PC-9 (cell line): Measurements from ENCODE around the gene MIDN. TPM values are rescaled to one million over a fixed set of nuclear protein-coding genes. Genes with fewer than 3 reads are reported as not detected.

Source experiments
- BruUV-seq: library from RNA; stranded (reverse); fragments of 400-500 nt; replicated peaks from 2 replicates; lab custom pipeline; 2021; lab: Mats Ljungman, UMichigan
- CTCF ChIA-PET: fragments of 300-600 bp; sonication (Branson Sonifier 250); formaldehyde crosslinking; loops from one replicate; lab custom pipeline; 2022; ENCODE audit warnings: antibody characterized with exemption; lab: Charles Lee
- POLR2A ChIA-PET: fragments of 300-600 bp; sonication (Branson Sonifier 250); formaldehyde crosslinking; loops from one replicate; lab custom pipeline; 2022; ENCODE audit warnings: antibody characterized with exemption; ENCODE audit not compliant: unreplicated experiment; lab: Charles Lee
- DNase-seq, 2 experiments: peaks; one replicate each; pipeline versions ENCODE4 v3.0.0 to v3.0.0-alpha.2; 2015 to 2022; ENCODE audit warnings: mixed read lengths in 1 of 2
- H2AFZ ChIP-seq: fragments of 200-600 bp; sonication (generic); 2 replicates; pipeline ENCODE4 v1.8.1; 2017; ENCODE audit warnings: antibody characterized with exemption
- H3F3A ChIP-seq: fragments of 200-600 bp; sonication (generic); 2 replicates; pipeline ENCODE4 v1.8.1; 2017; ENCODE audit warnings: antibody characterized with exemption, mild to moderate bottlenecking, low read depth; ENCODE audit not compliant: insufficient read depth
- H3K27ac ChIP-seq: fragments of 200-600 bp; sonication (generic); 2 replicates; pipeline ENCODE4 v1.6.1; 2016; ENCODE audit warnings: mixed run types
- H3K27me3 ChIP-seq: fragments of 200-600 bp; sonication (generic); 2 replicates; pipeline ENCODE4 v1.6.1; 2016; ENCODE audit warnings: low read depth, mixed run types; ENCODE audit not compliant: insufficient read depth
- H3K36me3 ChIP-seq: fragments of 200-600 bp; sonication (generic); 2 replicates; pipeline ENCODE4 v1.6.1; 2016; ENCODE audit warnings: low read depth, mixed run types
- H3K4me1 ChIP-seq: fragments of 200-600 bp; sonication (generic); replicated peaks from 2 replicates; pipeline ENCODE4 v1.6.1; 2016; ENCODE audit warnings: mixed run types; ENCODE audit not compliant: insufficient read depth
- H3K4me2 ChIP-seq: fragments of 200-600 bp; sonication (generic); 2 replicates; pipeline ENCODE4 v1.6.1; 2017; ENCODE audit warnings: mixed run types
- H3K4me3 ChIP-seq: fragments of 200-600 bp; sonication (generic); 2 replicates; pipeline ENCODE4 v1.6.1; 2016; ENCODE audit warnings: mixed run types
- H3K79me2 ChIP-seq: fragments of 200-600 bp; sonication (generic); 2 replicates; pipeline ENCODE4 v1.6.1; 2017; ENCODE audit warnings: low read depth, mixed run types
- H3K9me2 ChIP-seq: fragments of 200-600 bp; sonication (generic); 2 replicates; pipeline ENCODE4 v1.8.1; 2017; ENCODE audit warnings: mild to moderate bottlenecking; ENCODE audit not compliant: insufficient read depth
- H3K9me3 ChIP-seq: fragments of 200-600 bp; sonication (generic); 2 replicates; pipeline ENCODE4 v1.8.1; 2016; ENCODE audit warnings: low read depth; ENCODE audit not compliant: insufficient read depth
- H4K20me1 ChIP-seq: fragments of 200-600 bp; sonication (generic); 2 replicates; pipeline ENCODE4 v1.8.1; 2017; ENCODE audit not compliant: insufficient read depth
- EZH2 ChIP-seq: fragments of 200-600 bp; sonication (generic); IDR thresholded peaks from 2 replicates; pipeline ENCODE4 v1.8.0; 2017; ENCODE audit warnings: antibody characterized with exemption, low read depth
- intact Hi-C: fragments of 100-400 bp; cut with micrococcal nuclease; formaldehyde crosslinking; loops from one replicate; pipeline ENCODE4 v1.10.0; 2022; ENCODE audit not compliant: unreplicated experiment
- total RNA-seq: library from RNA; stranded (reverse); gene quantifications from 2 replicates; pipeline ENCODE4 v1.2.3, GENCODE V29; 2021
- TF ChIP-seq, protein P1 (sequence below): fragments of 200-600 bp; sonication (generic); conservative IDR thresholded peaks from 2 replicates; pipeline ENCODE4 v1.6.1; 2017; ENCODE audit warnings: mixed run types, antibody characterized with exemption, mild to moderate bottlenecking, moderate library complexity

Gene MIDN
- total RNA-seq, 1 experiment from 2014 or later, result 61.4 TPM

DNA sequence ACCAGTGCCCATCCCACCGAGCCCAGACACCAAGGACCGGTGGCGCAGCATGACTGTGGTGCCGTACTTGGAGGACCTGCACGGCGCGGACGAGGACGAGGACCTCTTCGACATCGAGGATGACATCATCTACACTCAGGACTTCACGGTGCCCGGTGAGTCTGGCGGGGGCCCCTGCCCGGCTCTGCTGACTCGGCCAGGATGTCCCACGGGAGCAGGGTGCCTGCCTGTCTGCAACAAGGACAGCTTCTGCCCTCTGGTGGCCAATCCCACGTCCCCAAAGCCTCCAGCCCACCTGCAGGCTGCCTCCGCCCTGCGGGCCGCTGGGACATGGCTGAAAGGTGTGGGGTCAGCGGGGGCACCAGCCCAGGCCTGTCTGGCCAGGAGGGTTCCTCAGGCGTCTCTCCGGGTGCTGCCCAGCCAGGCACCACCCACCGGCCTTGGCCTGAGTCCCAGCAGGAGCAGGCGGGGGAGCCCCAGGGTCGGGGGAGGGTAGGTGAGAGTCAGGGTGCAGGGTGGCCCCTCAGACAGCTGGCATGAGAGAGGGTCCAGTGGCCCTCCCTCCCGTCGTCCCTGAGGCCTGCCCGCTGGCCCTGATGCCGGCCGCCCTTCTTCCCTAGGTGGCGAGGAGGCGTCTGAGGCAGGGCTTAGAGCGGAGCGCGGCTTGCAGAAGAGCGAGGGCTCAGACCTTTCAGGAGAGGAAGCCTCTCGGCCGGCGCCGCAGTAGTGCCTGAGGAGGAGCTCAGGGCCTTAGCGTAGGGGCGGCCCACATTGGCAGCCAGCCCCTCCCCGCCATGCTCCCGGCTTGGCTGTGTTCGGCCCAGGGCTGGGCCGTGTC, 25.1 kb upstream of the MIDN start:
- Histone ChIP-seq H3K27ac (no peak overlapping the region), H3K9me2 (no peaks in the 10 kb centered on the region), H3K27me3 (no peaks in the 10 kb centered on the region), H3K9me3 (no peaks in the 10 kb centered on the region), H4K20me1 (peaks cover 11% of the 10 kb centered on the region; the same call in 1 of the 2 replicates), H2AFZ (no peak overlapping the region), H3F3A (no peaks in the 10 kb centered on the region), H3K4me1 (no peaks in the 10 kb centered on the region), H3K4me3 (no peak overlapping the region), H3K79me2 (peaks cover 6% of the 10 kb centered on the region), H3K4me2 (no peak overlapping the region), H3K36me3 (no peaks in the 10 kb centered on the region)
- ChIA-PET POLR2A (no interaction called here), CTCF (no interaction called here)
- TF ChIP-seq, protein P1, sequence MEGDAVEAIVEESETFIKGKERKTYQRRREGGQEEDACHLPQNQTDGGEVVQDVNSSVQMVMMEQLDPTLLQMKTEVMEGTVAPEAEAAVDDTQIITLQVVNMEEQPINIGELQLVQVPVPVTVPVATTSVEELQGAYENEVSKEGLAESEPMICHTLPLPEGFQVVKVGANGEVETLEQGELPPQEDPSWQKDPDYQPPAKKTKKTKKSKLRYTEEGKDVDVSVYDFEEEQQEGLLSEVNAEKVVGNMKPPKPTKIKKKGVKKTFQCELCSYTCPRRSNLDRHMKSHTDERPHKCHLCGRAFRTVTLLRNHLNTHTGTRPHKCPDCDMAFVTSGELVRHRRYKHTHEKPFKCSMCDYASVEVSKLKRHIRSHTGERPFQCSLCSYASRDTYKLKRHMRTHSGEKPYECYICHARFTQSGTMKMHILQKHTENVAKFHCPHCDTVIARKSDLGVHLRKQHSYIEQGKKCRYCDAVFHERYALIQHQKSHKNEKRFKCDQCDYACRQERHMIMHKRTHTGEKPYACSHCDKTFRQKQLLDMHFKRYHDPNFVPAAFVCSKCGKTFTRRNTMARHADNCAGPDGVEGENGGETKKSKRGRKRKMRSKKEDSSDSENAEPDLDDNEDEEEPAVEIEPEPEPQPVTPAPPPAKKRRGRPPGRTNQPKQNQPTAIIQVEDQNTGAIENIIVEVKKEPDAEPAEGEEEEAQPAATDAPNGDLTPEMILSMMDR, result peak; percentile 51; the same call in 1 of the 2 replicates
- TF ChIP-seq EZH2, result no peak
- intact Hi-C loops, result no loop called here
- DNase-seq, result no peak
- BruUV-seq, result no TSS peak

DNA sequence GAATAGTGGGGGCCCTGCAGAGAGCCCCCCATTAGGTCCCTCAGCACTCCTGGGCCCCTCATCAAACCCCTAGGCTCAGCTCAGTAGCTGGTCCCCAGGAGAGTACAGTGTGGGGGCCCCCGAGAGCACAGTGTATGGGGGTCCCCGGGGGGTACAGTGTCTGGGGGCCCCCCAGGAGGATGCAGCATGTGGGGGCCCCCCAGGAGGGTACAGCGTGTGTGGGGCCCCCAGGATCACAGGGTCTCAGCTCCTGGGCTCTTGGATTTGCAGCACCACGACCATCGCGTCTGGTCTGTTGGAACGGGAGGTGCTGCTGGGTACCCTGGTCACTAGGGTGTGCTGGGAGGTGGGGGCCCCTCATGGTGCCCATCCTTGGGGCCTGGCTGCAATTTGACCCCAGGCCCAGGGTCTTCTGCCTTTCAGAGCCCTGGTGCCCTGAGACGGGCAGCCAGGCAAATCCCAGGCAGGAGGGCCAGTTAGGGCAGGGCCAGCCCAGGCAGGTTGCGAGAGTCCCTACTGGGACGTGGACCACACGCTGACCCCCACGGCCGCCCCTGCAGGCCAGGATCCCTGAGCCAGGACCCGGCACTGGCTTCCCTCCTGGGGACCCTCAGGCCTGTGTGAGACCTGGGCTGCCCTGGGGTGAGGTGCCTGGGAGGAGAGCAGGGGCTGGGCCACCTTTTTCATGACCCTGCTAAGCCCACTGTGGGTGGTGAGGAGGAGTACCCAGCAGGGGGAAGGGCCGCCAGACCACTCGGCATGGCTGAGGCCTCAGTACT, 24.1 kb upstream of the MIDN start:
- intact Hi-C loops, result no loop called here
- BruUV-seq, result no TSS peak
- Histone ChIP-seq H3K27me3 (no peaks in the 10 kb centered on the region), H2AFZ (no peak overlapping the region), H3K36me3 (no peaks in the 10 kb centered on the region), H3K27ac (no peak overlapping the region), H3K4me1 (no peaks in the 10 kb centered on the region), H3K79me2 (no peaks in the 10 kb centered on the region), H4K20me1 (peaks cover 8% of the 10 kb centered on the region; the same call in 1 of the 2 replicates), H3K9me2 (no peaks in the 10 kb centered on the region), H3K4me2 (no peak overlapping the region), H3K9me3 (no peaks in the 10 kb centered on the region), H3K4me3 (no peak overlapping the region), H3F3A (no peaks in the 10 kb centered on the region)
- ChIA-PET POLR2A (interaction anchor here (0.6 kb wide), 1 partner anchor 45 kb away, joined by 5 read pairs; no protein-coding TSS in a partner anchor), CTCF (interaction anchor here (0.7 kb wide), 1 partner anchor 29 kb away, joined by 3 read pairs; no protein-coding TSS in a partner anchor)
- DNase-seq, result no peak
- TF ChIP-seq, protein P1, result no peak
- no peak for TF ChIP-seq EZH2

DNA sequence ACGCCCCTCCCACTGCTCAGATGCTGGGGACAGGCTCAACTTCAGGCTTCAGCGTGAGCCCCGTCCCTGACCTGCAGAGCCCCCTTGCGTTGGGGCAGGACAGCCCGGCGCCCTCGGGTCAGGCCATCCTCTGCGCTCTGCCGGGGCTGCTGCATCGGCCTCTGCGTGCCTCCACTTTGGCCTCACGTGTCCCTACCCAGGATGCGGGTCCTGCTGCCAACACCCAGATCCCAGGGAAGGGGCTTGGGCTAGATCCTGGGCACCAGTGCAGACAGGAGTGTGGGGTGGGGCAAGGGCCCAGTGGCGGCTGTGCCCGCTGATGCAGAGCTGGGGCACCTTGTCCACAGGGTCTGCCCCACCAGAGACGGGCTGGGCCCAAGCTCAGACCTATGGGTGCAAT, 23.5 kb upstream of the MIDN start:
- H3K4me2 ChIP-seq, result no peak overlapping the region
- H3K4me3 ChIP-seq, result no peak overlapping the region
- no peaks in the 10 kb centered on the region for H3F3A ChIP-seq
- peaks cover 8% of the 10 kb centered on the region; the same call in 1 of the 2 replicates for H4K20me1 ChIP-seq
- no peaks in the 10 kb centered on the region for H3K27me3 ChIP-seq
- no peaks in the 10 kb centered on the region for H3K9me3 ChIP-seq
- H3K27ac ChIP-seq, result no peak overlapping the region
- TF ChIP-seq, protein P1, result no peak
- TF ChIP-seq EZH2, result no peak
- DNase-seq, result no peak
- no TSS peak for BruUV-seq
- H3K4me1 ChIP-seq, result no peaks in the 10 kb centered on the region
- no peaks in the 10 kb centered on the region for H3K79me2 ChIP-seq
- intact Hi-C loops, result no loop called here
- H3K9me2 ChIP-seq, result no peaks in the 10 kb centered on the region
- CTCF ChIA-PET, result interaction anchor here (0.7 kb wide), 1 partner anchor 30 kb away, joined by 3 read pairs; no protein-coding TSS in a partner anchor
- no peak overlapping the region for H2AFZ ChIP-seq
- no peaks in the 10 kb centered on the region for H3K36me3 ChIP-seq
- POLR2A ChIA-PET, result interaction anchor here (0.6 kb wide), 2 partner anchors 25 to 44 kb away, joined by 4 to 5 read pairs; no protein-coding TSS in a partner anchor
